Stimulated activated CD4-positive, alpha-beta T cell treated with anti-CD3 and anti-CD28 coated beads, TNF-alpha, amount 100 ng/mL, for 1 hour (primary cell): ENCODE measurements around the gene ZNF280A.
"Not testable (repeated sequence)": the region's sequence is repeated elsewhere in the genome, so short reads cannot be mapped to it uniquely, and the experiment has no call there.

Source experiments
- DNase-seq, 3 donors: peaks; one replicate each; pipeline ENCODE4 v3.0.0-alpha.2; 2020; ENCODE audit warnings: low read depth in 3 of 3, low spot score in 1 of 3

ZNF280A gene

GRCh38 chr22:22546490-22546889 lies 26.4 kb upstream of the ZNF280A start:
- no peak for DNase-seq

- DNase-seq, result no peak
Observed at GRCh38 chr22:22545084-22545483, 25.0 kb upstream of the ZNF280A start.

- no peak for DNase-seq
Observed at GRCh38 chr22:22538226-22538989, 18.3 kb upstream of the ZNF280A start.

GRCh38 chr22:22536916-22537315 lies 16.8 kb upstream of the ZNF280A start:
- no peak for DNase-seq

- no peak for DNase-seq
Observed at GRCh38 chr22:22536515-22536914, 16.4 kb upstream of the ZNF280A start.

GRCh38 chr22:22535662-22536061 lies 15.6 kb upstream of the ZNF280A start:
- DNase-seq, result no peak

GRCh38 chr22:22534604-22535415 lies 14.7 kb upstream of the ZNF280A start:
- no peak for DNase-seq

GRCh38 chr22:22533863-22534262 lies 13.8 kb upstream of the ZNF280A start:
- no peak for DNase-seq

- no peak for DNase-seq
Observed at GRCh38 chr22:22533417-22533816, 13.3 kb upstream of the ZNF280A start.

GRCh38 chr22:22532547-22533071 lies 12.5 kb upstream of the ZNF280A start:
- not testable (repeated sequence) for DNase-seq

GRCh38 chr22:22531770-22532546 lies 11.9 kb upstream of the ZNF280A start:
- DNase-seq, result no peak

- no peak for DNase-seq
Observed at GRCh38 chr22:22528780-22529179, 8.7 kb upstream of the ZNF280A start.

GRCh38 chr22:22527312-22527711 lies 7.2 kb upstream of the ZNF280A start:
- DNase-seq, result no peak

- no peak for DNase-seq
Observed at GRCh38 chr22:22526125-22526912, 6.2 kb upstream of the ZNF280A start.

GRCh38 chr22:22523494-22523893 lies 3.4 kb upstream of the ZNF280A start:
- no peak for DNase-seq

GRCh38 chr22:22521631-22522030 lies 1.6 kb upstream of the ZNF280A start:
- DNase-seq, result no peak

GRCh38 chr22:22520667-22521602 lies 865 bp upstream of the ZNF280A start:
- DNase-seq, result no peak

- DNase-seq, result no peak
Observed at GRCh38 chr22:22519591-22519990, 479 bp downstream of the ZNF280A start.

- no peak for DNase-seq
Observed at GRCh38 chr22:22516992-22517391, 3.1 kb downstream of the ZNF280A start.

GRCh38 chr22:22515890-22516289 lies 4.2 kb downstream of the ZNF280A start:
- DNase-seq, result no peak
